Measurements from ENCODE around the gene IQSEC1. TPM values are rescaled to one million over a fixed set of nuclear protein-coding genes. Genes with fewer than 3 reads are reported as not detected.

The IQSEC1 gene
- total and polyA plus RNA-seq, 2 experiments from 2014 or later, result 8.0 to 51.9 TPM

- peaks cover 11% of the 10 kb centered on the region for H3K27me3 Mint-ChIP-seq (ENCODE audit: insufficient read depth, low read depth, poor library complexity)
- no peak for DNase-seq (ENCODE audit: low spot score)
- Histone ChIP-seq H3K27ac (ENCODE audit: low read depth) (no peak overlapping the region), H3F3A (replicated peaks; ENCODE audit: low read depth) (no peaks in the 10 kb centered on the region), H2AFZ (no peak overlapping the region), H4K20me1 (replicated peaks; ENCODE audit: insufficient read depth) (no peaks in the 10 kb centered on the region), H3K4me3 (no peak overlapping the region), H3K27me3 (ENCODE audit: insufficient read depth) (no peaks in the 10 kb centered on the region), H3K9me2 (ENCODE audit: insufficient read depth) (no peaks in the 10 kb centered on the region), H3K4me2 (no peak overlapping the region), H3K79me2 (replicated peaks; ENCODE audit: insufficient read depth) (no peaks in the 10 kb centered on the region), H3K4me1 (ENCODE audit: insufficient read depth) (no peaks in the 10 kb centered on the region), H3K36me3 (ENCODE audit: insufficient read depth) (no peaks in the 10 kb centered on the region)
- no peak overlapping the region for H3K27ac Mint-ChIP-seq
- TF ChIP-seq CTCF (conservative IDR thresholded peaks at IDR 0.05; ENCODE audit: low read depth in 2 of 2) (no peak), ZNF331 (CRISPR knock-in tag; IDR thresholded peaks at IDR 0.05; ENCODE audit: low read depth) (no peak), ZNF462 (CRISPR knock-in tag; IDR thresholded peaks at IDR 0.05) (no peak), ETS1 (IDR thresholded peaks at IDR 0.05) (no peak), POLR2AphosphoS5 (IDR thresholded peaks at IDR 0.05; ENCODE audit: low read depth) (no peak), REST (IDR thresholded peaks at IDR 0.05; ENCODE audit: unreplicated experiment) (no peak), ZNF114 (CRISPR knock-in tag; IDR thresholded peaks at IDR 0.05) (no peak), EZH2 (IDR thresholded peaks at IDR 0.05; ENCODE audit: low read depth, unreplicated experiment) (no peak), JUNB (IDR thresholded peaks at IDR 0.05; ENCODE audit: unreplicated experiment) (no peak)
- H3K4me1 Mint-ChIP-seq, result peaks cover 5% of the 10 kb centered on the region; the same call in 2 of the 3 replicates
- no peak for ATAC-seq
- no peak overlapping the region for H3K4me3 Mint-ChIP-seq
- no peaks in the 10 kb centered on the region for H3K9me3 Mint-ChIP-seq
- no peaks in the 10 kb centered on the region for H3K36me3 Mint-ChIP-seq (ENCODE audit: low read depth)
Observed at GRCh38 chr3:13120928-13121552, 47.8 kb upstream of the IQSEC1 start.
